ENCODE measurements around the gene ZSCAN31. TPM values are rescaled to one million over a fixed set of nuclear protein-coding genes. Genes with fewer than 3 reads are reported as not detected.

The ZSCAN31 gene
- polyA plus RNA-seq, 1 donor = 5.2 TPM

GRCh38 chr6:28340310-28341095 is 4.6 kb upstream of the ZSCAN31 start:
- Histone ChIP-seq H3K4me3 (ENCODE audit: low read length) (no peak overlapping the region), H3K4me1 (ENCODE audit: control insufficient read depth, insufficient read depth, low read length) (peaks cover 4% of the 10 kb centered on the region), H3K9me3 (ENCODE audit: control insufficient read depth, low read depth, low read length) (no peaks in the 10 kb centered on the region), H3K36me3 (ENCODE audit: control insufficient read depth, insufficient read depth, low read length) (no peaks in the 10 kb centered on the region), H3K27me3 (ENCODE audit: control insufficient read depth, insufficient read depth, low read length) (peaks cover 6% of the 10 kb centered on the region), H3K27ac (ENCODE audit: low read length) (no peak overlapping the region)
- WGBS (ENCODE audit: insufficient coverage, low lambda C conversion rate) = no CpG with 5 or more reads among the region's 1 CpG
- no peak for DNase-seq

GRCh38 chr6:28337121-28337520 is 1.2 kb upstream of the ZSCAN31 start:
- H3K4me3 ChIP-seq (ENCODE audit: low read length) = peak overlapping the region; percentile 63
- peak overlapping the region; percentile 94 for H3K27ac ChIP-seq (ENCODE audit: low read length)
- H3K9me3 ChIP-seq (ENCODE audit: control insufficient read depth, low read depth, low read length) = no peaks in the 10 kb centered on the region
- DNase-seq = no peak
- H3K4me1 ChIP-seq (ENCODE audit: control insufficient read depth, insufficient read depth, low read length) = peaks cover 9% of the 10 kb centered on the region
- H3K27me3 ChIP-seq (ENCODE audit: control insufficient read depth, insufficient read depth, low read length) = no peaks in the 10 kb centered on the region
- H3K36me3 ChIP-seq (ENCODE audit: control insufficient read depth, insufficient read depth, low read length) = no peaks in the 10 kb centered on the region

GRCh38 chr6:28336284-28337120 is 554 bp upstream of the ZSCAN31 start:
- WGBS (ENCODE audit: insufficient coverage, low lambda C conversion rate) = 27% methylated on average over 5 of the region's 24 CpGs
- Histone ChIP-seq H3K27ac (ENCODE audit: low read length) (peak overlapping the region; percentile 94), H3K4me1 (ENCODE audit: control insufficient read depth, insufficient read depth, low read length) (peaks cover 9% of the 10 kb centered on the region), H3K27me3 (ENCODE audit: control insufficient read depth, insufficient read depth, low read length) (no peaks in the 10 kb centered on the region), H3K9me3 (ENCODE audit: control insufficient read depth, low read depth, low read length) (no peaks in the 10 kb centered on the region), H3K36me3 (ENCODE audit: control insufficient read depth, insufficient read depth, low read length) (no peaks in the 10 kb centered on the region), H3K4me3 (ENCODE audit: low read length) (peak overlapping the region; percentile 63)
- peak; percentile 49 to 77 for DNase-seq

GRCh38 chr6:28335040-28335563 is 846 bp downstream of the ZSCAN31 start:
- H3K36me3 ChIP-seq (ENCODE audit: control insufficient read depth, insufficient read depth, low read length) = no peaks in the 10 kb centered on the region
- H3K27ac ChIP-seq (ENCODE audit: low read length) = peak overlapping the region; percentile 94
- DNase-seq = no peak
- peaks cover 9% of the 10 kb centered on the region for H3K4me1 ChIP-seq (ENCODE audit: control insufficient read depth, insufficient read depth, low read length)
- no CpG with 5 or more reads among the region's 12 CpGs for WGBS (ENCODE audit: insufficient coverage, low lambda C conversion rate)
- no peaks in the 10 kb centered on the region for H3K9me3 ChIP-seq (ENCODE audit: control insufficient read depth, low read depth, low read length)
- no peaks in the 10 kb centered on the region for H3K27me3 ChIP-seq (ENCODE audit: control insufficient read depth, insufficient read depth, low read length)
- H3K4me3 ChIP-seq (ENCODE audit: low read length) = peak overlapping the region; percentile 63

- H3K4me3 ChIP-seq (ENCODE audit: low read length) = peak overlapping the region; percentile 63
- no peaks in the 10 kb centered on the region for H3K9me3 ChIP-seq (ENCODE audit: control insufficient read depth, low read depth, low read length)
- H3K36me3 ChIP-seq (ENCODE audit: control insufficient read depth, insufficient read depth, low read length) = no peaks in the 10 kb centered on the region
- H3K27ac ChIP-seq (ENCODE audit: low read length) = peak overlapping the region; percentile 94
- WGBS (ENCODE audit: insufficient coverage, low lambda C conversion rate) = 89% methylated on average over 5 of the region's 7 CpGs
- no peak for DNase-seq
- H3K27me3 ChIP-seq (ENCODE audit: control insufficient read depth, insufficient read depth, low read length) = no peaks in the 10 kb centered on the region
- H3K4me1 ChIP-seq (ENCODE audit: control insufficient read depth, insufficient read depth, low read length) = peaks cover 9% of the 10 kb centered on the region
Measured at GRCh38 chr6:28334286-28335039, 1.5 kb downstream of the ZSCAN31 start.

GRCh38 chr6:28333599-28334018 is 2.3 kb downstream of the ZSCAN31 start:
- WGBS (ENCODE audit: insufficient coverage, low lambda C conversion rate) = 100% methylated on average over 1 of the region's 1 CpG
- Histone ChIP-seq H3K4me1 (ENCODE audit: control insufficient read depth, insufficient read depth, low read length) (peaks cover 9% of the 10 kb centered on the region), H3K36me3 (ENCODE audit: control insufficient read depth, insufficient read depth, low read length) (no peaks in the 10 kb centered on the region)

GRCh38 chr6:28333047-28333446 is 2.9 kb downstream of the ZSCAN31 start:
- H3K27me3 ChIP-seq (ENCODE audit: control insufficient read depth, insufficient read depth, low read length) = no peaks in the 10 kb centered on the region
- H3K27ac ChIP-seq (ENCODE audit: low read length) = no peak overlapping the region
- H3K4me3 ChIP-seq (ENCODE audit: low read length) = no peak overlapping the region
- peak in 1 of 2 donors; percentile 21 for DNase-seq
- WGBS (ENCODE audit: insufficient coverage, low lambda C conversion rate) = 92% methylated on average over 2 of the region's 2 CpGs
- H3K9me3 ChIP-seq (ENCODE audit: control insufficient read depth, low read depth, low read length) = peaks cover 7% of the 10 kb centered on the region
- peaks cover 9% of the 10 kb centered on the region for H3K4me1 ChIP-seq (ENCODE audit: control insufficient read depth, insufficient read depth, low read length)
- no peaks in the 10 kb centered on the region for H3K36me3 ChIP-seq (ENCODE audit: control insufficient read depth, insufficient read depth, low read length)

More at GRCh38 chr6:28333599-28334018, 2.3 kb downstream of the ZSCAN31 start:
- DNase-seq = no peak
- H3K4me3 ChIP-seq (ENCODE audit: low read length) = no peak overlapping the region
- no peak overlapping the region for H3K27ac ChIP-seq (ENCODE audit: low read length)
- no peaks in the 10 kb centered on the region for H3K27me3 ChIP-seq (ENCODE audit: control insufficient read depth, insufficient read depth, low read length)
- H3K9me3 ChIP-seq (ENCODE audit: control insufficient read depth, low read depth, low read length) = peaks cover 7% of the 10 kb centered on the region

GRCh38 chr6:28330041-28330440 is 5.9 kb downstream of the ZSCAN31 start:
- WGBS (ENCODE audit: insufficient coverage, low lambda C conversion rate) = no CpG with 5 or more reads among the region's 1 CpG
- no peak for DNase-seq
- Histone ChIP-seq H3K27me3 (ENCODE audit: control insufficient read depth, insufficient read depth, low read length) (no peaks in the 10 kb centered on the region), H3K36me3 (ENCODE audit: control insufficient read depth, insufficient read depth, low read length) (peaks cover 15% of the 10 kb centered on the region), H3K9me3 (ENCODE audit: control insufficient read depth, low read depth, low read length) (peaks cover 17% of the 10 kb centered on the region), H3K4me3 (ENCODE audit: low read length) (no peak overlapping the region), H3K4me1 (ENCODE audit: control insufficient read depth, insufficient read depth, low read length) (peaks cover 4% of the 10 kb centered on the region), H3K27ac (ENCODE audit: low read length) (no peak overlapping the region)

GRCh38 chr6:28326371-28326948 is 9.5 kb downstream of the ZSCAN31 start:
- Histone ChIP-seq H3K4me3 (ENCODE audit: low read length) (no peak overlapping the region), H3K27ac (ENCODE audit: low read length) (no peak overlapping the region), H3K4me1 (ENCODE audit: control insufficient read depth, insufficient read depth, low read length) (no peaks in the 10 kb centered on the region), H3K36me3 (ENCODE audit: control insufficient read depth, insufficient read depth, low read length) (peaks cover 15% of the 10 kb centered on the region), H3K27me3 (ENCODE audit: control insufficient read depth, insufficient read depth, low read length) (no peaks in the 10 kb centered on the region), H3K9me3 (ENCODE audit: control insufficient read depth, low read depth, low read length) (peaks cover 19% of the 10 kb centered on the region)
- 100% methylated on average over 3 of the region's 7 CpGs for WGBS (ENCODE audit: insufficient coverage, low lambda C conversion rate)
- DNase-seq = no peak
